ENCODE measurements around the gene FOSB. TPM values are rescaled to one million over a fixed set of nuclear protein-coding genes. Genes with fewer than 3 reads are reported as not detected.

Gene FOSB
- total RNA-seq, 1 experiment from 2014 or later: 1.9 TPM

GRCh38 chr19:45451131-45451849 lies 16.5 kb upstream of the FOSB start:
- DNase-seq (ENCODE audit: low spot score): no peak
- no peak for TF ChIP-seq CTCF (conservative IDR thresholded peaks at IDR 0.05; ENCODE audit: low read depth, low read length)
- no peak for TF ChIP-seq EZH2 (IDR thresholded peaks at IDR 0.05; ENCODE audit: borderline replicate concordance, low read depth, low read length, poor library complexity, severe bottlenecking)
- ChIA-PET POLR2A (ENCODE audit: low non-redundant PET) (no interaction called here), CTCF (no interaction called here)
- Histone ChIP-seq H3K4me3 (ENCODE audit: low read depth, low read length, poor library complexity, severe bottlenecking) (peak overlapping the region; percentile 56), H3K4me1 (ENCODE audit: insufficient read depth, low read length, poor library complexity, severe bottlenecking) (peaks cover 13% of the 10 kb centered on the region), H3K27ac (ENCODE audit: low read depth, low read length, poor library complexity, severe bottlenecking) (peak overlapping the region; percentile 37), H3K9me3 (ENCODE audit: low read depth, low read length, poor library complexity, severe bottlenecking) (no peaks in the 10 kb centered on the region), H3K27me3 (replicated peaks; ENCODE audit: insufficient read depth, low read depth, low read length, poor library complexity) (no peaks in the 10 kb centered on the region), H3K36me3 (ENCODE audit: insufficient read depth, low read length, poor library complexity, severe bottlenecking) (no peaks in the 10 kb centered on the region)
- BruUV-seq (replicated peaks): no TSS peak
- intact Hi-C loops (cut with micrococcal nuclease; ENCODE audit: unreplicated experiment): no loop called here

GRCh38 chr19:45451850-45452387 lies 15.9 kb upstream of the FOSB start:
- no peaks in the 10 kb centered on the region for H3K9me3 ChIP-seq (ENCODE audit: low read depth, low read length, poor library complexity, severe bottlenecking)
- POLR2A ChIA-PET (ENCODE audit: low non-redundant PET): no interaction called here
- no TSS peak for BruUV-seq (replicated peaks)
- no peak for TF ChIP-seq EZH2 (IDR thresholded peaks at IDR 0.05; ENCODE audit: borderline replicate concordance, low read depth, low read length, poor library complexity, severe bottlenecking)
- no peak for TF ChIP-seq CTCF (conservative IDR thresholded peaks at IDR 0.05; ENCODE audit: low read depth, low read length)
- no peak for DNase-seq (ENCODE audit: low spot score)
- H3K4me3 ChIP-seq (ENCODE audit: low read depth, low read length, poor library complexity, severe bottlenecking): no peak overlapping the region
- peaks cover 13% of the 10 kb centered on the region for H3K4me1 ChIP-seq (ENCODE audit: insufficient read depth, low read length, poor library complexity, severe bottlenecking)
- CTCF ChIA-PET: interaction anchor here (1.3 kb wide), 1 partner anchor 16 kb away, joined by 5 read pairs; the partner anchor contains the start of gene FOSB
- H3K36me3 ChIP-seq (ENCODE audit: insufficient read depth, low read length, poor library complexity, severe bottlenecking): no peaks in the 10 kb centered on the region
- H3K27me3 ChIP-seq (replicated peaks; ENCODE audit: insufficient read depth, low read depth, low read length, poor library complexity): no peaks in the 10 kb centered on the region
- intact Hi-C loops (cut with micrococcal nuclease; ENCODE audit: unreplicated experiment): no loop called here
- H3K27ac ChIP-seq (ENCODE audit: low read depth, low read length, poor library complexity, severe bottlenecking): no peak overlapping the region

- no peaks in the 10 kb centered on the region for H3K27me3 ChIP-seq (replicated peaks; ENCODE audit: insufficient read depth, low read depth, low read length, poor library complexity)
- no TSS peak for BruUV-seq (replicated peaks)
- peak; percentile 63 for DNase-seq (ENCODE audit: low spot score)
- ChIA-PET CTCF (interaction anchor here (0.7 kb wide), 1 partner anchor 16 kb away, joined by 9 read pairs; no protein-coding TSS in a partner anchor), POLR2A (ENCODE audit: low non-redundant PET) (no interaction called here)
- H3K4me3 ChIP-seq (ENCODE audit: low read depth, low read length, poor library complexity, severe bottlenecking): no peak overlapping the region
- H3K27ac ChIP-seq (ENCODE audit: low read depth, low read length, poor library complexity, severe bottlenecking): no peak overlapping the region
- no peaks in the 10 kb centered on the region for H3K36me3 ChIP-seq (ENCODE audit: insufficient read depth, low read length, poor library complexity, severe bottlenecking)
- TF ChIP-seq EZH2 (IDR thresholded peaks at IDR 0.05; ENCODE audit: borderline replicate concordance, low read depth, low read length, poor library complexity, severe bottlenecking) (no peak), CTCF (conservative IDR thresholded peaks at IDR 0.05; ENCODE audit: low read depth, low read length) (no peak)
- intact Hi-C loops (cut with micrococcal nuclease; ENCODE audit: unreplicated experiment): no loop called here
- peaks cover 8% of the 10 kb centered on the region for H3K4me1 ChIP-seq (ENCODE audit: insufficient read depth, low read length, poor library complexity, severe bottlenecking)
- H3K9me3 ChIP-seq (ENCODE audit: low read depth, low read length, poor library complexity, severe bottlenecking): no peaks in the 10 kb centered on the region
Measured at GRCh38 chr19:45455707-45456499, 11.9 kb upstream of the FOSB start.

All from A673 (cell line).